NCI-H2081 treated with DMSO at 0.1 percent for 48 hours (cell line): Measurements from ENCODE around the gene DPM3.
"Not testable (repeated sequence)": the region's sequence is repeated elsewhere in the genome, so short reads cannot be mapped to it uniquely, and the experiment has no call there.

Experiments
- DNase-seq: peaks from one replicate; lab custom pipeline; 2025; lab: John Stamatoyannopoulos, UW

DPM3 gene, protein sequence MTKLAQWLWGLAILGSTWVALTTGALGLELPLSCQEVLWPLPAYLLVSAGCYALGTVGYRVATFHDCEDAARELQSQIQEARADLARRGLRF

DNA sequence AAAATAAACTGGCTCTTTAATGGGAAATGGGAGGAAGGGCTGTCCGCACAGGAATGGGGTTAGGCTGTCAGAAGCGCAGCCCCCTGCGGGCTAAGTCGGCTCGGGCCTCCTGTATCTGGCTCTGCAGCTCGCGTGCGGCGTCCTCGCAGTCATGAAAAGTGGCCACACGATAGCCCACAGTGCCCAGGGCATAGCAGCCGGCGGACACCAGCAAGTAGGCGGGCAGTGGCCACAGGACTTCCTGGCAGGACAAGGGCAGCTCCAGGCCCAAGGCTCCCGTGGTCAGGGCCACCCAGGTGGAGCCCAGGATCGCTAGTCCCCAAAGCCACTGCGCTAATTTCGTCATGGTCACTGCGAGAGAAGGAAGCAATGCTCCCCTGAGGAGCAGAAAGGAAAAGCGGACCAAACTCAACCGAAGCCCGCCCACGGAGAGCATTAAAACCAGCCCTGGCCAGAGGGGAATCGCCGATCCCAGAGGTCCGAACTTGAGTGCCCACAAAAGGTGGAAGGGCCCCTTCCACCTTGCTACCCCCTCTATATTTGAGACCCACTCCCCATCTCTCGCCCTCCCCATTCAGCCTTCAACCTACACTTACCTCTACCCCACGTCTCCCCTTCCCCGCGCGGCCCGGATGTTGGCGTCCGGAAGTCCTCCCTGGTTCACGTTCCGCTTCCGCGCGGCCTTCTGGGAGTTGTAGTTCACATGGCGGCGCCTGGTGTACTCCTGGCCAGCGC lies at the start of gene DPM3:
Gene DPM3, minus strand, starts transcription at position 637 of the 735 bp plus-strand sequence. Its CDS starts 291 bp downstream, at position 346.
- peak; percentile 48 for DNase-seq

DNA sequence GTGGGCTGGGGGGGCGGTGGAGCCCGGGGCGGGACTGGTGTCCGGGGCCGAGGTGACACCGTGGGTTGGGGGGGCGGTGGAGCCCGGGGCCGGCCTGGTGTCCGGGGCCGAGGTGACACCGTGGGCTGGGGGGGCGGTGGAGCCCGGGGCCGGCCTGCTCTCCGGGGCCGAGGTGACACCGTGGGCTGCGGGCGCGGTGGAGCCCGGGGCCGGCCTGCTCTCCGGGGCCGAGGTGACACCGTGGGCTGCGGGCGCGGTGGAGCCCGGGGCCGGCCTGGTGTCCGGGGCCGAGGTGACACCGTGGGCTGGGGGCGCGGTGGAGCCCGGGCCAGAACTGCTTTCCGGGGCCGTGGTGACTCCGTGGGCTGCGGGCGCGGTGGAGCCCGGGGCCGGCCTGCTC lies 49.6 kb upstream of the DPM3 start:
- not testable (repeated sequence) for DNase-seq

DNA sequence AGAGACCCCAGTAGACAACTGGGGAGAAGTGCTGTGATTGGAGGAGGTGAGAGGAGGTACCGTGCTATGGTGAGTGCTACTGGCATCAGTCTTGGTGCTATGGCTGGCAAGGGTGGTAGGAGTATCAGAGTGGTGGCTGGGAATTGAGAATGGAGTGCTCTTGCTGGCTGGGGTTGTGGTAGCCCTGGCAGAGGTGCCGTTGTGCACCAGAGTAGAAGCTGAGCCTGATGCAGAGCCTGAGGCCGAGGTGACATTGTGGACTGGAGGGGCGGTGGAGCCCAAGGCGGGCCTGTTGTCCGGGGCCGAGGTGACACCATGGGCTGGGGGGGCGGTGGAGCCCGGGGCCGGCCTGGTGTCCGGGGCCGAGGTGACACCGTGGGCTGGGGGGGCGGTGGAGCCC lies 47.9 kb upstream of the DPM3 start:
- no peak for DNase-seq

DNA sequence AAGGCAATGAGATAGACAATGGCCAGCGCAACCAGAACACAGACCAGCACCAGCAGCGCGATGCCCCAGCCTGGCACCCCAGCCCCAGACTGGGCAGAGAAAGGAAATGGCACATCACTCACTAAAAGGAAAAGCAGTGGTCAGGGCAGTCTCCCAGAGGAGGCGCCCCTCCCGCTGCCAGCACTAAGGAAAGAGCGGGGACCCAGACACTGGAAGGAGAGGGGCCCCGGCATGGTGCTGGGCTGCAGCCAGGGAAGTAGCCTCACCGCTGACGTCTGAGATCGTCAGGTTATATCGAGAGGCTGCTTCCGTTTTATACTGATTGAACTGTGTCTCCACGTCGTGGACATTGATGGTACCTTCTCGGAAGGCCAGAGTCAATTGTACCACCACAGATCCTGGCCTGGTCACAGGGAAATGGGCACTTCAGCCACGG lies 47.1 kb upstream of the DPM3 start:
- no peak for DNase-seq

DNA sequence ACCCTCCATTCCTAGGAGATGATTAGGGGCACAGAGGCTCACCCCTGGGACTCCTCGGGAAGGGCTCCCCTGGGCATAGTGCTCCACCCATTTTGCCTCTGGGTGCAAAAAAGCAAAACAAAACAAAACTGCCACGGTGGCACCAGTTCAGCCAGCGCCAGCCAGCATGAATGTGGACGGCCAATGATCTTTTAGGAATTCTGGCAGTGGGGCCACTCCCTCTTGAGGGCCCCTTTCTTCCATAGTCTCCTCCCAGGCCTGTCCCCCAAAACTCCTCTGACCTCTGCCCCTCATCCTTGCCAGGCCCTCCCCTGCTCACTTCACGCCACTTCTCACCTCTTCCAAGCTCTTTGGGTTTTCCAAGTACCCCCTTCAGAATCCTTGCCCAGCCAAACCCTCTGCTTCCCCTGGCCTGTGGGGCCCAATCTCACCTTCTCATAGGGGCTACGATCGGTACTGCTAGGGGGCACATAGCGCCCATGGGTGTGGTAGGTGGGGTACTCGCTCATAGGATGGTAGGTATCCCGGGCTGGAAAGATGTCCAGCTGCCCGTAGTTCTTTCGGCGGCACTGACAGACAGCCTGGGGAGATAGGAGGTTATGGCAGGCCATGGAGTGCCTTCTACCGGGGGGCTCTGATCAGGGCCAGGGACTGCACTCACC lies 46.6 kb upstream of the DPM3 start:
- no peak for DNase-seq

DNA sequence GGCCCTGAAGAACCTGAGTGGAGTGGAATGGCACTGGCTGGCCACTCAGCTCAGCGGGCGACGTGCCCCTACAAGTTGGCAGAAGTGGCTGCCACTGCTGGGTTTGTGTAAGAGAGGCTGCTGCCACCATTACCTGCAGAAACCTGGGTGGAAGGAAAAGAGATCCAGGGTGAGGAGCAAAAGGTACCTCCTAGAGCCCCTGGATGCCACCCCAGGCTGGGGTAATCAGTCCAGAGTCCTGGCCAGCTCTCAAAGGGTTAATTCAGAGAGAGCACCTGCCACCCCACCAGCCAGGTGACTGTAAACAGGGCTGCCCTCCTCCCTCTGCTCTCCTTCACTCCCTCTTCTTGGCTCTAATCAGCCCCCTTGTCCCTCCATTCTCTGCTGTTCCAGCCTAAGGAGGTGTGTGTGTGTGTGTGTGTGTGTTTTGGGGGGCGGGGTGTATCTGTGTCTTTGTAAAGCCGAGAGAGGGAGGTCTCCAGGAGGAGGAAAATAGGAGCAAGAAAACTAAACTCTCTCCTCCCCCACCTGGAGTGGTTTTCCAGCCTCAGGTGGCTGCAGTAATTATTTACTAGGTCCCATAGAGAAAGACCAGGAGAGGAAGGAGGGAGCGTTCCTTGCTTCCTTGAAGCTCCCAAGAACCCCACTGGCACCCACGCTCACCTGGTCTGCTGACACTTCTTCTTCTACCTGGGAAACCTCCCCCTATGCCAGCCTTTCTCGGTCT lies 45.9 kb upstream of the DPM3 start:
- DNase-seq = no peak

DNA sequence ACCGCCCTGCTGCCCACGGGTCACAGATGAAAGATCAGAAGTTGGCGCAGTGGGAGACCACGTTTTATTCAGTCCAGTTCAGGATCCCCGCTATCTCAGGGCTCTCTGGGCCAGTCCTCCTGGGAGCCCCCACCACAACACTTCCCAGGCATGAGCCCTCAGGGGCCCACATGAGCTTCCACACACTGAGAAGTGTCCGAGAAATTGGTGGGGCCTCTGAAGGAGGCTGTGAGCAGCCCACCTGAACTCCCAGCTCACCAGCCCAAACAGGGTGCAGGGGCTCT lies 45.4 kb upstream of the DPM3 start:
- DNase-seq = no peak

DNA sequence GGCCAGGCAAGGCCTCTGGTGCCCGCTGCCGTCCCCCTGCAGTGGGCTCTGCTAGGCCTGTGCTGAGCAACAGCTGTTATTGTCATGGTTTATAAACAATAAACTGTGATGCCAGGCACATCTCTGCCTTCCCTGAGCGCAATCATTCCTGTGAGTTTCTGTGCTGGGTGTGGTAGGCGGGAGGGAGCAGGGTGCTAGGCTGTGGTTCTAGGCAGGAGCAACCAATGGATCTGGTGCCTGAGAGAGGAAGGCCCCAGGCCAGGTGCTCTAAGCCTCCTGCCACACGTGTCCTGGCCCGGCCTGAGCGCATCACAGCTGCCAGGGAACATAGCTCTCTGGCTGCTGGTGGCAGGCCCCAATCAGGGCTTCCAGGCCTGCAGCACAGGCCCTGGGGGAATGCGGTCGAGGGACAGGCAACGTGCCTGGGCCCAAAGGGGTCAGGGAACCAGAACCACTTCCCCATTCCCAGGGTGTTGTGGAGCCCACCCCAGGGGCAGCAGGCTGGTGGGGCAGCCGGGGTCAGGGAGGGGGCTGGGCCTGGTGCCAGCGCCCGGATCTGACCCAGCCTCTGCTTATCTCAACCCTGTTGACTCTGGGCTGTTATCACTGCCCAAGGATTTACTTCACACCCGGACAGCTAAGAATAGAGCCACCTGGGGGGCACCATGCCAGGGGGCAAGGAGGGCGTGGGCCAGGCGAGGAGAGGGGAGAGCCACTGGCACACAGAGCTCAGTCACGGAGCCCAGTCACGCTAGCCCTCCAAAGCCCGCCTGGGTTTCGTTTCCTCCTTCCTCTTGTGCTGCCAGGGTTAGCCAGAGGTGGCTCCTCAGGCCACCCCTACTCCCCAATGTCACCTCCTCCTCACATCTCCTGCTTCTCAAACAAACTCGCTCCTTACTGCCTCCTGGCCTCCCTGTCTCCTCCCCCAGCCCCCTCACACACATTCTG lies 44.8 kb upstream of the DPM3 start:
- no peak for DNase-seq

DNA sequence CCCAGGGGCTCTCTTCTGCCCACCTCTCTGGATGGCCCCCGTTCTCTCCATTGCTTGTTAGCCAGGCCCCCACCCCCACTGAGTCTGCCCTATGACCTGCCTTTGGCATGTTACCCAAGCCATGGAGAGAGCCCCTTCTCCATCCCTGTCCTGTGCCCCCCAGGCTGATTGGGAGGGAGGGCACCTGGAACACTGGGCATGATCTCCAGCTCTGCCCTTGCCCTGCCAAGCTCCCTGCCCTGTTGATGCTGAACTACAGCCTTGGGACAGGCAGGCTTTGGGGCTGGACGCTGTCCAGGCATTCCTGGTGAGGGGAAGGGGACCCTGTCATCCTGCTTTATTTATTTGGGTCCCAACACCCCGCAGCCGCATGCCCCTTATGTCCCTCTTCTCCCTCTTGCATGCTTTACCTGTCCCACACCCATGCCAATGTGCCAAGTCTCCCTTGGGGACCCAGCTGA lies 44.0 kb upstream of the DPM3 start:
- no peak for DNase-seq

DNA sequence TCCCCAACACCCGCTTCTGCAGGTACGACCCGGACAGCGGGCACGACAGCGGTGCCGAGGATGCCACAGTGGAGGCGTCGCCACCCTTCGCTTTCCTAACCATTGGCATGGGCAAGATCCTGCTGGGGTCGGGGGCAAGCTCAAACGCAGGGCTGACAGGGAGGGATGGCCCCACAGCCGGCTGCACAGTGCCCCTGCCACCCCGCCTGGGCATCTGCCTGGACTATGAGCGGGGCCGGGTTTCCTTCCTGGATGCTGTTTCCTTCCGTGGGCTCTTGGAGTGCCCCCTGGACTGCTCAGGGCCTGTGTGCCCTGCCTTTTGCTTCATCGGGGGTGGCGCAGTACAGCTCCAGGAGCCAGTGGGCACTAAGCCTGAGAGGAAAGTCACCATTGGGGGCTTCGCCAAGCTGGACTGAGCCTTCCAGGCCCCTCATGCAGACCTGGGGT lies 43.5 kb upstream of the DPM3 start:
- DNase-seq = no peak

DNA sequence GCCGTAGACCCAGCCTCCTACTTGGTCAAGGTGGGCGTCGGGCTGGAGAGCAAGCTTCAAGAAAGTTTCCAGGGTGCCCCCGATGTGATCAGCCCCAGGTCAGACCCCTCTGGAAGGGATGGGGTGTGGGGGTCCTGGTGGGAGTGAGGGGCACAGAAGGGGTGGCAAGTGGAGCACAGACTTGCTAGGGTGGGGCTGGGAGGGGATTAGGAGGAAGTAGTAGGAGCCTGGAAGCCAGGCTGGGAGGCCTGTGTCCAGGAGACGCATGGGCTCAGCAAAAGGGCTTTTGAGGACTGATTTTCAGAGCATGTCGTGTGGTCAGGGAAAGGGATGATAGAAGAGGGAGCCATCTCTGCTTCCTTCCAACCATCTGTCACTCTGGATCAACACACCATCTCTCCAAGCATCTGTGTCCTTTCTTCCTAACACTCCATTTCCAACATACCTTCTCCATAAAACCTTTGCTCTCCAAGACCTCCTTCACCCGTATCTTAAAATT lies 41.8 kb upstream of the DPM3 start:
- no peak for DNase-seq

DNA sequence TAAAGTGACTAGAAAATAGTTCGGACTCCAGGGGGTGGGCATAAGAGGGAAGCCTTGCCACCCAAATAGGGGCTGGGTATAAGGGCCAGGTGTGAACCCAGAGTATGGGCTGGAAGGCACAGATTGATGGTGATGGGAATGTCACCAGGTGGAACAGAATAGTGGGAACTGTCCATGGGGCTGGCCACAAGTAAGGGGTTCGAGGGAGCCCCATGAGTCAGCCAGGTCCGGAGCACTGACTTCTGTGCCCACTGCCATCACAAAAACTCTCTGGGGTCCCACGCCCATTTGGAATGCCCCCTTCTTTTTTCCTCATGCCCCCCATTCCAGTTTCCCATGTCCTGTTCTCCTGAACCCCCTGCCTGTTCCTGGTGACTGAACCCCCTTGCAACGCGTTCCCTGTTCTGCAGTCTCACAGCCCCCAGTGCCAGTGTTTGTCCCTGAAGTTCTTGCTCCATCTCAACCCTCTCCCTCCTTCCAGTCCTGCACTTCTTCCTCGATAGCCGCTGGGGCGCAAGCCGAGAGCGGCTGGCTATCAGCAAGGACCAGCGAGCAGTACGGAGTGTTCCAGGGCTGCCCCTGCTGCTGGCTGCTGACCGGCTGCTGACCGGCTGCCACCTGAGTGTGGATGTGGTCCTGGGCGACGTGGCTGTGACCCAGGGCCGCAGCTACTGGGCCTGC lies 41.2 kb upstream of the DPM3 start:
- DNase-seq = no peak

DNA sequence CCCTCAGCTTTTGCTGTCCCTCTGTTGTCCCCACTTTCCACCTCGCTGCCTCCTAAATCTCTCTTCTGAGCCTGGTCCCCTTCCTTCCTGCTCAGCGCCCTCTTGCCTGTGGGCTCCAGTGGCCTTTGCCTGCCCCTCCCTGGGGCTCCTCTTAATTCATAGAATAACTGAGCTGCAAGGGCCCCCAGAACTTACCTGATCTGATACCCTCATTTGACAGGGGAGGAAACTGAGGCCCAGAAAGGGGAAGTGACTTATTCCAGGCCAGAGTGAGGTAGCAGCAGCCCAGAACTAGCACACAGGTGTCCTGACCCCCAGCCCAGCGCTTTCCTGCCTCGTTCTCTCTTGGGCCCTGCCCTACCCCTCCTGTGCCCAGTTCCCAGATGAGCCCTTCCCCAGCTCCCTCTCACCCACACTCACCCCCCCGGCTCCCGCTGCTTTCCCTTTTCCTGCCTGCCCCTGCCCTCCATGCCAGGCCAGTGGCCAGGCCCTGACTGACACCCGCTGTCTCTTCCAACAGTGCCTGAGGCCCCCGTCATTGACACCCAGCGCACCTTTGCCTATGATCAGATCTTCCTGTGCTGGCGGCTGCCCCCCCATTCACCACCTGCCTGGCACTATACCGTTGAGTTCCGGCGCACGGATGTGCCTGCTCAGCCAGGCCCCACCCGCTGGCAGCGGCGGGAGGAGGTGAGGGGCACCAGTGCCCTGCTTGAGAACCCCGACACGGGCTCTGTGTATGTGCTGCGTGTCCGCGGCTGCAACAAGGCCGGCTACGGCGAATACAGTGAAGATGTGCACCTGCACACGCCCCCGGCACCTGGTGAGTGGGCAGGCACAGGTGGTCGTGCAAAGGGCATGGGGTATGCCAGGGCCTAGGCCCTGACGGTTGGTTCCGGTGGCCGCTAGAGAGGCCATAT lies 39.0 kb upstream of the DPM3 start:
- no peak for DNase-seq

DNA sequence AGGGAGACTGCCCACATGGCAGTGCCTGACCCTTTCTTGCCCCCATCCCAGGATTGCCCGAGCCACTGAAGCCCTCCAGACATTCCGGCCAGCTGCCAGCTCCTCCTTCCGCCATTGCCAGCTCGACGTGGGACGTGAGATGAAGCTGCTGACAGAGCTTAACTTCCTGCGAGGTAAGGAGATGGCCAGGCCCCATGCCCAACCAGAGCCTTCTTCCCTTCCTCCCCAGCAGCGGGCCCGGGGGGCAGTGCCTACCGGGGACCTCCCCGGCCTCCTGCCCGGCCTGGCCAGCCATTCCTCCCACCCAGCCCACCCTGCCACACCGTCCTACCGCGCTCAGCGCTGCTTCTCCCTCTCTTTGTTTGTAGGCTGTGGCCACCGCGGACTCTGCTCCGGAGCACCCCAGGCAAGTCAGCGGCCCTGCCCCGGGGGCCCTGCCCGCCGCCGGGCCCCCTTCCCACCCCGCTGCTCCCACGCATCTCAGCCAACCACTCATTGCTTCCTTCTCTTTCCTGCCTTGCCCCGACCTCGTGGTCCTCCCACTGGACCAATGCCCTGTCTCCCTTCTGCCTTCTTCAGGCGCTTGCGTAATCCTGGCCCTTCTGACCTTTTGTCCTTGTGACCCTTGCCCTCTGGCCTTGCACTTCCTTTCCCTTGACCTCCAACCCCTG lies 38.2 kb upstream of the DPM3 start:
- no peak for DNase-seq

DNA sequence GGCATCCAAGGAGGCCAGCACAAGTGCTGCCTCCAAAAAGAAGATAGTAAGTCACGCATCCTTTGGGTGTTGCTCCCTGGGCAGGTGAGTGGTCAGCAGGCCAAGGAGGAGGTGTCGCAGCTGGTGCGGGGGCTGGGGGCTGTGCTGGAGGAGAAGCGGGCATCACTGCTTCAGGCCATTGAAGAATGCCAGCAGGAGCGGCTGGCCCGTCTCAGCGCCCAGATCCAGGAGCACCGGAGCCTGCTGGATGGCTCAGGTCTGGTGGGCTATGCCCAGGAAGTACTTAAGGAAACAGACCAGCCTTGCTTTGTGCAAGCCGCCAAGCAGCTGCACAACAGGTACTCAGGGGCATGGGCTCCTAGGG lies 37.6 kb upstream of the DPM3 start:
- no peak for DNase-seq

DNA sequence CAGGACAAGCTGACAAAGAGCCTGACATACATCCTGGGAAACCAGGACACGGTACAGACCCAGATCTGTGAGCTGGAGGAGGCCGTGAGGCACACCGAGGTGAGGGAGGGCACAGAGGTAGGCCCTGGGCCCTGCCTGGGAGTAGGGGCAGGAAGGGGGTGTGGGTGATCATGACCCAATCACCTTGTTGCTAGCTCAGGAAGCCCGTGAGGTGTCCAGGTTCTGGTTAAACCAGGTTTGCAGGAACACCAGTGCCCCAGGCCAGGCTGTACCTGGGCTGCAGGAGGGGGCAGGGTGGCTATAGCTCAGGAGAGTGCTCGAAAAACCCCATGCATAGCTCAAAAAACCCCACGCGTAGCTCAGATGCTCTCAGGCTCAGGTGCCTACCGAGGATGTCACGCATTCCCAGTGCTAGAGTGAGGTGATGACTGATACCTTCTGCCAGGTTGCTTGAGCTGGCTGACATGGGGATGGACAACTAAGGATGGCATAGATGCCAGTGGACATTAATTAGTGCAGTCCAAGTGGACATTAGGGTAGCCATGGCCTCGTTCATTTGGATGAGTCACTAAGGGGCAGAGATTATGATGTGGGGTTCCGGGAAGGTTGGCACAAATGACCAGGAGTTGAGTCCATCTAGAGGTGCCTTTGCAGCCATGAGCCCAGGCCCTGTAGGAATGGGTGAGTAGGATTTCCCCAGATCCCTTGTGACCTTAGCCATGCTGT lies 37.0 kb upstream of the DPM3 start:
- no peak for DNase-seq

DNA sequence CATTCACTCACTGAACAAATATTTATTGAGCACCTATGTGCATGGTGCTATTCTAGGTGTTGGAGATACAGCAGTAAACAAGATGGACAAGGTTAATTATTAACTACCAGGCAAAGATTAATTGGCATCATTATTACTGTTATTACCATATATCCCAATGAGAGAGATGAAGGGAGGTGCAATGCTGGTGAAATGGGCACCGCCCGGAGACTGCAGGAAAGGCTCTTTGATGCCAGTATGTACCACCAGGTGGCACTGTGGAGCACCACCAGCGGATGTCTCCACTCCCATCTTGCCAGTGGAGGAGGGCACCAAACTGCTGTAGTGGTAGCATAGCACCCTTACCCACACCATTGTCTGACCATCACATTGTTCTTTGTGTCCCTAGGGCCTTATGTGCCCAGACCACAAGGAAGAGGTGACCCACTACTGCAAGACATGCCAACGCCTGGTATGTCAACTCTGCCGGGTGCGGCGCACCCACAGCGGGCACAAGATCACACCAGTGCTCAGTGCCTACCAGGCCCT lies 36.3 kb upstream of the DPM3 start:
- DNase-seq = peak; percentile 59

DNA sequence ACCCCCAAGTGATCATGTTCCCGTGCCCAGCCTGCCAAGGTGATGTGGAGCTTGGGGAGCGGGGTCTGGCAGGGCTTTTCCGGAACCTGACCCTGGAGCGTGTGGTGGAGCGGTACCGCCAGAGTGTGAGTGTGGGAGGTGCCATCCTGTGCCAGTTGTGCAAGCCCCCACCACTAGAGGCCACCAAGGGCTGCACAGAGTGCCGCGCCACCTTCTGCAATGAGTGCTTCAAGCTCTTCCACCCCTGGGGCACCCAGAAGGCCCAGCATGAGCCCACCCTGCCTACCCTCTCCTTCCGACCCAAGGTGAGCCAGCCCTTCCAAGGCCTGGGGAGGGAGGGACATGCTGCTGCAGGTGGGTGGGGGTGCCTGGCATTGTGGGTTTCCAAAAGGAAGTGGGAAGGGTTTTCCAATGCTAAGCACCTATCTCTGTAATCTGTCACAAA lies 35.6 kb upstream of the DPM3 start:
- no peak for DNase-seq
